DMS 273 (cell line): ENCODE measurements around the gene CFAP46.
"Not testable (repeated sequence)": the region's sequence is repeated elsewhere in the genome, so short reads cannot be mapped to it uniquely, and the experiment has no call there.

Experiments used
- DNase-seq: peaks from one replicate; lab custom pipeline; 2025; ENCODE audit not compliant: unreplicated experiment; lab: John Stamatoyannopoulos, UW

The CFAP46 gene

DNA sequence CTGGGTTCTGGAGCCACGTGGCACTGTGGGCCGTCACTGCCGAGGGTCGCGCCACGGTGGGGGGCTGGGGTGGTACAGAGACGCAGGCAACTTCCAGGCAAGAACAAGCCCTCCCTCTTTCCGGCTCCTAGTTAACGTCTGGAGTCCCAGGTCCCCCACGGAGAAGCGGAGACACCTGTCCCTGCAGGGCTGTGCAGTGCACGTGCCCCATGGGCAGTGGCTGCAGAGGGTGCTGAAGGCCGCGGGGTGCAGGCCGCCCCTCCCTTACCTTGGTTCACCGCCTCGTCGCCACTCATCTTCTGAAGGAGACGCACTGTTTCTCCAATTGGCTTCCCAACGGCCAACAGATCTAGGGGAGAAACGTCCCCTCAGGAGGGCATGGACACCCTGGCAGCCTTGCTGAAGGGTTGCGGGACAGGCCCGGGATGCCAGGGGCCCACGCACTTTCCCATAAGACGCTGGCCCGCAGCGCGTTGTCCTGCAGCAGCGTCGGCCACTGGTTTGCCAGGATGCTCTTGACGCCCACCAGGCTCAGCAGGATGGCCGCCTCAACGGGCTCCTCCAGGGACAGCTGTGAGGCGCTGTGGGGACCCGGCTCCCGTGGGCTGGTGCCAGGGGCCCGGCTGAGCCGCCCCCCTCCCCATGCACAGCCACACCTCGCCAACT, 132.1 kb downstream of the CFAP46 start:
- no peak for DNase-seq

- DNase-seq, result no peak
Observed at GRCh38 chr10:132809232-132810140, 132.9 kb downstream of the CFAP46 start.

DNA sequence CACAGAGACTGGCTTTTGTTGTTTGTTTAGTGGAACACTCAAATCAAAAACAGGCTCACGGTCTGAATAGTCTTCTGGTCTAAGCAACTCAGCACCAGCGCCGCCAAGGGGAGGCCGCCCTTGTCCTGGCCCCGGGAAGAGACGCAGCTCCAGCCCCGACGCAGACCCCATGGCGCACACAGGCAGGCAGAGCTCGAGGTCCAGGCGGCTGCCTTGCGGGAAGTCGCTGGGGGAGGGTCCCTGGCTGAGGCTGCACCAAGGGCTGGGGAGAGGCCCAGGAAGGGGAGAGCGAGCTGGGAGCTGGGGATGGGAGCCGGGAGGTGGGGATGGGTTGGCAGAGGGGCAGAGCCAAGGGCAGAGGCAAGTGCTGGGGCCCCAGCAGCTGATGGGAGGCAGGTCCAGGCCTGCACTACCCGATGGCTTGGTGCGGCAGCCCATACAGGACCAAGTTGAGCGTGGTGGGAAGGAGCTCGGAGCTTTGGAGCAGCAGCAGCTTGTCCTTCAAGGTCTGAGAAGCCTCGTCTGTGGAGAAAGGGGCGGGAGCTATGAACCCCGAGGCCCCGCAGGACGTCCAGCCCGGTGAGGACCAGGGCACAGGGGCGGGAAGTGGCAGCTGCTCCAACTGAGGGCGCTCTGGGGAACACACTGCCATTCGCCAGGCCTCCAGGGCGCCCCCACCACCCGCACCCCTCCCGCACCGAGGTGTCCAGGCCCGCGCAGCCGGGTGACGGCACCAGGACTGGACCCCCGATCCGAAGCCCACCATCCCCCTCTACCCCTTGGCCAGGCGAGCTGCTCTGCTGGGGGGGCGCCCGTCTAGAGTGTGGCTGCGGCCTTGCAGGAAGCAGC, 133.8 kb downstream of the CFAP46 start:
- DNase-seq, result peak; percentile 19

DNA sequence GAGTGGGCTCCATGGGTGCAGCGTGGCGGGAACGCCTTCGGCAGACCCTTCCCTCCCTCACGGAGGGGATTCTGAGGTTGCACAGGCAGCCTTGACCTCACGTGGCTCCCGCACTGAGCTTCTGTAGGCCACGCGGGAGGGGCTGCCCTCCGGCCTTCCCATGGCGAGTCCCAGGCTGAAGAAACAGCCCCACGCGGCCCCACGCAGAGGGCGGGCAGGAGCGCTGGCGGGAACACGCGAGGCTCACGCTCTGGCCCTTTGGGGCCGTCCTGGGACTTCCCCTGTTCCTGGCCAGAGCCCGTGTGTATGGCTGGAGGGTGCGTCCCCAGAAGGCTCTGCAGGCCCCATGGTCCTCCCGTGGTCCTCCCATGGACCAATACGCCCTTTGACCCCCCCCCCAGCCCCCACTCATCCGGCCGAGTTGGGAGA, 134.7 kb downstream of the CFAP46 start:
- no peak for DNase-seq

DNA sequence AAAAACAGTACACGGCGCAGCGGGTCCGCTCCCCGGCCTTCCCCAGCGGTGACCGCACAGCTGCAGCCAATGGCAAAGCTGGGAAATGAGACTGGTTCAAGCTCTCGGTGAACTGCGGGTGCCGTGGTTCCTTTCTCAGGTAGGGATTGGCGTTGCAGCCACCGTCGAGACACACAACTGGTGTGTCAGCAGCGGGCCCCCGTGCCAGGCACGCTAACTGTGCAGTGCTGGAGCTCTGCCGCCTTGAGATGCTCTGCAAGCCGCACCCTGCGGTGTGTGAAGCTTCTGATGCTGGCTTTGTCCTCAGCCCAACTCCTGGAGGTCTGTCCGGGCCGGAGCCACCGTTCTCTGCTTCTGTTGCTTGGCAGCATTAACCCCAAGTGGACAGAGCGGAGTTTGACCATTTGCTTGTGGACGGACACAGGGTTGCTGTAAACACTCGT, 135.8 kb downstream of the CFAP46 start:
- DNase-seq, result no peak

GRCh38 chr10:132806110-132806509, 136.3 kb downstream of the CFAP46 start:
- DNase-seq, result no peak

DNA sequence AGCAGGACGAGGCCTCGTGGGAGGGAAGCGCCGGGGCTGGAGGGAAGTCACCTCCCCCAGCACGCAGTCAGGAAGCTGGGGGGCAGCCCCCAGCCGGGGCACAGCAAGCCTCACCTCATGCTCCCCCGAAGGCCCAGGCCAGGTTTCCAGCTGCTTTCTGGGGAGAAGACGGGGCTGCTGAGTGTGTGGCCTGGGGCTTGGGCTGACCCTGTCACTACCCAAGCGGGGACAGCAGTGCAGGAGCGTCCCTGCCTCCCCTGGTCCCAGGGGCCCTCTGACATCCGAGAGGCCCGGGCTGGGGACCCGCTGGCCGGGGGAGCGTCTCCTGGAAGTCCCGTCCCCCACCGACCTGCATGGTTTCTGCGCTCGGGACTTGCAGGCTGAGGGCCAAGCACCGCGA, 136.8 kb downstream of the CFAP46 start:
- no peak for DNase-seq

DNA sequence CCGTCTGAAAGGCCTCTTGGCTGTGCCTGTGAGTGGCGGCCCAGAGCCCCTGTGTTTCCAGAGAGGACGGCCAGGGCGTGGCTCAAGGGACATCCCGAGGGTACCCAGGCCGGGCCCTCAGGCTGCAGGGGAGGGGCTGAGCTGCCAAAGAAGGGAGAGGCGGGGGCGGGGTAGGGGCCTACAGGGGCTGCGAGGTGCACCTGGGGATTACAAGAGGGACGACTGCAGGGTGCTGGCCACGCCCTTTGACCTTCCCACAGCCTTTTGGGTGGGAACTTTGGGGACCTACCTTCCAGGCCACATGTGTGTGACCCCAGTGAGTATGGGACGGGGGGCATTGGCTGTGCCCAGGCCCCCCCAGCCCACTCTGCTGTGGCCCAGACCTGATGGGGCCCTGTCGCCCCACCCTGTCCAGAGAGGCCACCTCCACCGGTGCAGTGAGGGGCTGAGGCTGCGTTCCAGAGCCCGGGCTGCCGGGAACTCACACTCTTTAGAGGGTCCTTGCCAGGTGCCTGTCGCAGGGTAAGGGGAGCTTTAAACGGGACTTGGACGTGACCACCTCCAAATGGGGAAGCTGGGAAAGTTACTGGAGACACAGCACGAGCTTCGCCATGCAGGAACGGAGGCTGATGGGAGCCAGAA, 137.5 kb downstream of the CFAP46 start:
- no peak for DNase-seq

- DNase-seq, result no peak
Observed at GRCh38 chr10:132804287-132804686, 138.1 kb downstream of the CFAP46 start.

DNA sequence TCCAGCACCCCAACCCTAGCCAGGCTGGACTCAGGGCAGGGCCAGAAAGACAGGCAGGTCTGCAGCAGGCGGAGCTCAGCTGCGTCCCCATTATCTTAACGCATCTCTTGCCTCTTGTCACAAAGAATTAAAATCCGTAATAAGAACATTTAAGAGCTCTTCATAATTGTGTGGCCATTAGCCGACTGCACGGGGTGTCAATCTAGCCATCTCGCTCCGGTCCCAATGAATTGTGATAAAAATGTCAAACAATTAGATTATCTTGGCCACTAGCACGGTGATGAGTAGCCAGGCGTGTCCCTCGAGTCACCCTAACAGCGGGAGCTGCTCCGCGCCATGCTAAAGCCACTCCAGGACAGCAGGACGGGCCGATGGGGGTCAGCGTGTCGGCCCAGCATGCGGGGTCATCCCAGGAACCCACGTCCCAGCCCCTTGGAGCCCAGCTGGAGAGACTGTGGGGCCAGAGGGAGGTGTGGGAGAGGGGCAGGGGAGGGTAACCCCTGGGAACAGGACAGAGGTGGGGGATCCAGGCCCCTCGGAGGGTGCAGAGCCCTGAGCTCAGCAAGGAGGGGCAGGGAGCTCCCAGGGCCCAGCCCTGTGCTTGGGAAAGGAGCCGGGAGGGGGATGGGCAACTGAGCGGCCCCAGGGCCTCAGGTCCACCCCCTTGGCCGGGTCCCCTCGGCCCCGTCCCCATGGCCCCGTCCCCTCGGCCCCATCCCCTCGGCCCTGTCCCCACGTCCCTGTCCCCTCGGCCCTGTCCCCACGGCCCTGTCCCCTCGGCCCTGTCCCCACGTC, 138.8 kb downstream of the CFAP46 start:
- DNase-seq, result no peak

- no peak for DNase-seq
Observed at GRCh38 chr10:132802694-132803320, 139.6 kb downstream of the CFAP46 start.

DNA sequence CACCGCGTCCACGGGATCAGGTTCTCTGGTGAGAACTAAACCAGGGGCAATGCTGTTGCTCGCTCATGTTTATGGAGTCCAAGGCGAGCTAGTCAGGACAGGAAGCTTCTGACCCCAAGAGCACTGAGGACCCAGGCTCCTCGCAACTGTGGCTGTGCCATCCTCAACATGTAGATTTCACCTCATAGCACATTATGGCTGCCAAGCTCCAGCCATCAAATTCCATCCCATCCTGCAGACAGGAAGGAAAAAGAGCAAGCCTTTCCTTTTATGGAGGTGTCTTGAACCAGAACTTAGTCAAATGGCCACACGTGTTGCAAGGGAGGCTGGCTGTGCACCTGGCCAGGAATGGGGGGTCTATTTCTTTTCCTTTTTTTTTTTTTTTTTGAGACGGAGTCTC, 140.3 kb downstream of the CFAP46 start:
- no peak for DNase-seq

DNA sequence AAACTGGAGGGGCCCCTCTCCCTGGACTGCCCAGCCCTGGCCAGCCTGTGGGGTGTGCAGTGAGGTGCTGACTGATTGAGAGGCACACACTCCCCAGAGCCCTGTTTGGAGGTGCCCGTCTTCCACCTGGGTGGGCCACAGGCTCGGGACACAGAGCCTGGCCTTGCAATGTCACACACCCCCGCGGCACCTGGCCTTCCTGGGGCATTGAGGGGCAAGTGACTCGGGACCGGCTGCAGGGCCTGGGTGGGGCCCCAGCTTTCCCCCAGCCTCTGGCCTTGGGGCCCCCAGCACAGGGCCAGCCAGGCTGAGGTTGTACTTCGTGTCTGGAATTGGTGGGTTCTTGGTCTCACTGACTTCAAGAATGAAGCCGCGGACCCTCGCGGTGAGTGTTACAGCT, 142.5 kb downstream of the CFAP46 start:
- no peak for DNase-seq

GRCh38 chr10:132798876-132799275, 143.5 kb downstream of the CFAP46 start:
- no peak for DNase-seq

GRCh38 chr10:132798403-132798802, 144.0 kb downstream of the CFAP46 start:
- no peak for DNase-seq

- DNase-seq, result not testable (repeated sequence)
Observed at GRCh38 chr10:132797986-132798385, 144.4 kb downstream of the CFAP46 start.

- no peak for DNase-seq
Observed at GRCh38 chr10:132796846-132797245, 145.5 kb downstream of the CFAP46 start.

GRCh38 chr10:132793871-132794849, 148.2 kb downstream of the CFAP46 start:
- DNase-seq, result peak; percentile 79
